ENCODE data around the gene TP53TG3.
"Not testable (repeated sequence)": the region's sequence is repeated elsewhere in the genome, so short reads cannot be mapped to it uniquely, and the experiment has no call there.

The TP53TG3 gene, protein sequence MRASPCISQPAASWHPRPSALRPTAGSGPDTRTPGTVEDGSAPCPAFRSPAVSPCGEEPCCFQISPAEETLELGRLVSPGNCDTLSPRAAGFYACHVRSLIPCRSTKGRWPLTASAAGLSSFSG

DNA sequence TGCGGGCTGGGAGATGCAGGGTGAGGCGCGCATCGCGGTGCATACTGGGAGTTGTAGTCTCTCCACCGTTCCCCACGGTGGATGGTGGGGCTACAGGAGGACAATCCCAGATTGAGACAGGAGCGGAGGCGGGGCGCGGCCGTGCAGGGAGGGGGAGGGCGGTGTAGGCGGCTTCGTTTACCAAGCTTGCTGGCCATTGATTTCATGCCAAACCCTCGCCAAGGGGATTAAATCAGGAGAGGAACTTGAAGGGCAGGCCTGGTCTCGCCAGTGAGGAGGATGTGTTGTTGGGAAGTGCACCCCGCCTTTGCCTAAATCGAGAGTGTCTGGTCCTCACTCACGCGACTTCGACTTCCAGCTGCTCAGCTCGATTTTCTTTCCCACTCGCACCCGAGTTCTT lies at the start of gene TP53TG3:
TP53TG3 (minus strand) TSS at position 101 of the 400 bp plus-strand sequence; CDS start at position 33, 68 bp downstream.
- not testable (repeated sequence) for DNase-seq

DNA sequence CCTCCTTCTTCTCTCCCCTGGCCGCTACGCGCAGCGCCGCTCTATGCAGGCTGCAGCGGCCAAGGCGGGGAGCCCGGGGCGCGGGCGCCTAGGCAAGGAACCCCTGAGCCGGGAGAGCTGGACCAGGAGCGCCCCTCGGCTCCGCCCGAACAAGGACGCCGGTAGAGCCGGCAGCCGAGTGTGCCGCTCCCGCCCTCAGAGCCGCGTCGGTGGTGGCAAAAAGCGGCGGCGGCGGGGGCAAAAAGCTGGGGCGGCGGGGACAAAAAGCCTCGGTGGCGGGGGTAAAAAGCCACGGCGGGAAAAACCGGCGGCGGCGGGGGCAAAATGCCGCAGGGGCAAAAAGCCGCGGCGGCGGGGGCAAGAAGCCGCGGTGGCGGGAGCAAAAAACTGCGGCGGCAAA lies 25.1 kb downstream of the TP53TG3 start:
- not testable (repeated sequence) for DNase-seq

DNA sequence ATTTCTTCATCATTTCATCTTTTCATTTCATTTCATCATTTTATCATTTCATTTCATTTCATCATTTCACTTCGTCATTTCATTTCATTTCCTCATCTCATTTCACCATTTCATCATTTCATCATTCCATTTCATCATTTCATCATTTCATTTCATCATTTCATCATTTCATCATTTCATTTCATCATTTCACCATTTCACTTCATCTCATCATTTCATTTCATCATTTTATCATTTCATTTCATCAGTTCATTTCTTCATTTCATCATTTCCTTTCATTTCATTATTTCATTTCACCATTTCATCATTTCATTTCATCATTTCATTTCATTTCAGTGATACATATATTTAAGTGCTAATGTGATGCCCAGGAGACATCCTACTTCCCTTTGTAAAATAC lies 28.4 kb downstream of the TP53TG3 start:
- not testable (repeated sequence) for DNase-seq

DNA sequence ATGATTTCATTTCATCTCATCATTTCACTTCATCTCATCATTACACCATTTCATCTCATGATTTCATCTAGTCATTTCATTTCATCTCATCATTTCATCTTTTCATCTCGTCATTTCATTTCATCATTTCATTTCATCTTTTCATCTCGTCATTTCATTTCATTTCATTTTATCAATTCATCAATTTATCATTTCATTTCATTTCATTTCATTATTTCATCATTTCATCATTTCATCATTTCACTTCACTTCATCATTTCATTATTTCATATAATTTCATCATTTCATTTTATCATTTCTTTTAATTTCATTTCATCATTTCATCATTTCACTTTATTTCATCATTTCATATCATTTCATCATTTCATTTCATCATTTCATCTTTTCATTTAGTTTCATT lies 29.2 kb downstream of the TP53TG3 start:
- not testable (repeated sequence) for DNase-seq

DNA sequence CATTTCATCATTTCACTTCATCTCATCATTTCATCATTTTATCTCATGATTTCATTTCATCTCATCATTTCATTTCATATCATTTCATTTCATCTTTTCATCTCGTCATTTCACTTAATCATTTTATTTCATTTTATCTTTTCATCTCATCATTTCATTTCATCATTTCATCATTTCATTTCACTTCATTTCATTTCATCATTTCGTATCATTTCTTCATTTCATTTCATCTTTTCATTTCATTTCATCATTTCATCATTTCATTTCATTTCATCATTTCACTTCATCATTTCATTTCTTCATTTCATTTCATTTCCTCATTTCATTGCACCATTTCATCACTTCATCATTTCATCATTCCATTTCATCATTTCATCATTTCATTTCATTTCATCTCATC lies 29.8 kb downstream of the TP53TG3 start:
- not testable (repeated sequence) for DNase-seq

DNA sequence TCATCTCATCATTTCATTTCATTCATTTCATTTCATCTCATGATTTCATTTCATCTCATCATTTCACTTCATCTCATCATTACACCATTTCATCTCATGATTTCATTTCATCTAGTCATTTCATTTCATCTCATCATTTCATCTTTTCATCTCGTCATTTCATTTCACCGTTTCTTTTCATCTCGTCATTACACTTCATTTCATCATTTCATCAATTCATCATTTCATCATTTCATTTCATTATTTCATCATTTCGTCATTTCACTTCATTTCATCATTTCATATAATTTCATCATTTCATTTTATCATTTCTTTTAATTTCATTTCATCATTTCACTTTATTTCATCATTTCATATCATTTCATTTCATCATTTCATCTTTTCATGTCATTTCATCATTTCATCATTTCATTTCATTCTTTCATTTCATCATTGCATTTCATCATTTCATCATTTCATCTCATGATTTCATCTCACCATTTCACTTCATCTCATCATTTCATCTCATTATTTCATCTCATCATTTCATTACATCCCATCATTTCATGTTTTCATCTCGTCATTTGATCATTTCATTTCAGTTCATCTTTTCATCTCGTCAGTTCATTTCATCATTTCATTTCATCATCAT lies 30.6 kb downstream of the TP53TG3 start:
- DNase-seq: not testable (repeated sequence)

DNA sequence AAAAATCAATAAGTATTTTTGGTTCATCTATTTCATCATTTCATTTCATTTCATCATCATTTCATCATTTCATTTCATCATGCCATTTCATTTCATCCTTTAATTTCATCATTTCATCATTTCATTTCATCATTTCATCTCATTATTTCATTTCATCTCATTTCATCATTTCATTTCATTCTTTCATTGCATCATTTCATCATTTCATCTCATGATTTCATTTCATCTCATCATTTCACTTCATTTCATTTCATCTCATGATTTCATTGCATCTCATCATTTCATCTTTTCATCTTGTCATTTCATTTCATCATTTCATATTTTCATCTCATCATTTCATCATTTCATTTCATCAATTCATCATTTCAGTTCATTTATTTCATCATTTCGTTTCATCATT lies 31.2 kb downstream of the TP53TG3 start:
- DNase-seq: not testable (repeated sequence)

DNA sequence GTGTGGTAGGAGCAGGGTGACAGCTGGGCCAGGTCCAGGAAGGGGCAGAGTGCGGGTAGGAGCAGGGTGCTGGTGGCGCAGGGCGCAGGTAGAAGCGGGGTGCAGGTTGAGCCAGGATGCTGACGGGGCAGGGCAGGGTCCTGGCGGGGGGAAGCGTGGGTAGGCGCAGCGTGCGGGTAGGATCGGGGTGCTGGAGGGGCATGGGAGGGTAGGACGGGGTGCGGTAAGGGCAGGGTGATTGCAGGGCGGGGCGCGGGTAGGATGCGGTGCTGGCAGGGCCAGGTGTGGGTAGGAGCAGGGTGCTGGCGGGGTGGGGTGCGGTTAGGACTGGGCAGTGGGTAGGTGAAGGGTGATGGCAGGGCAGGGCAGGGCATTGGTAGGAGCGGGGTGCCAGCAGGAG lies 38.4 kb downstream of the TP53TG3 start:
- DNase-seq: not testable (repeated sequence)

DNA sequence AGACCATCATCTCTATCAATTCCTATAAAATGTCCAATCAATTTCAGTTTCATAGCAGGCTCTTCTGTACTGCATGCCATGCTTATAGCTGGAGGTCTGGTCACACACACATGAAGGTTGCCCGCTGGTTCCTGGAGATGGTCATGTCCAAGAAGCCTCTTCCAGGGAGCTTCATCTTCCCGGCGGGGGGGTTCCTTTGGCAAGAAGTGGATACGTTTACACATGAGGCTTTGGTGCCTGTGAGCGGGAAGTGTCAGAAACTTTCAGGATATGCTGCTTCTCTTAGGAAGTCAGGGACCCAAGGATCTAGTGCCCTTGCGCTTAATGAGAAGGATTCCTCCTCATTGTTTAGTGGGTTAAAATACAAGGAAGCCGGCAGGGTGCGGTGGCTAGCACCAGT lies 43.9 kb downstream of the TP53TG3 start:
- not testable (repeated sequence) for DNase-seq

Measured in NCI-H524 (cell line).